ENCODE results near the gene STAC3.

GRCh38 chr12:57243521-57244311, 7.3 kb downstream of the STAC3 start:
- TF ChIP-seq CTCF (IDR thresholded peaks at IDR 0.05; ENCODE audit: low read length) (peak; percentile 78), EZH2 (optimal IDR thresholded peaks at IDR 0.05; ENCODE audit: low read depth, low read length) (no peak), EZH2phosphoT487 (IDR thresholded peaks at IDR 0.05; ENCODE audit: low read length) (no peak)

Measured in MM.1S (cell line).